NCI-H69 (cell line): ENCODE data around the gene SCPEP1.

ENCODE experiments used
- DNase-seq: peaks from one replicate; lab custom pipeline; 2025; lab: John Stamatoyannopoulos, UW

Gene SCPEP1

DNA sequence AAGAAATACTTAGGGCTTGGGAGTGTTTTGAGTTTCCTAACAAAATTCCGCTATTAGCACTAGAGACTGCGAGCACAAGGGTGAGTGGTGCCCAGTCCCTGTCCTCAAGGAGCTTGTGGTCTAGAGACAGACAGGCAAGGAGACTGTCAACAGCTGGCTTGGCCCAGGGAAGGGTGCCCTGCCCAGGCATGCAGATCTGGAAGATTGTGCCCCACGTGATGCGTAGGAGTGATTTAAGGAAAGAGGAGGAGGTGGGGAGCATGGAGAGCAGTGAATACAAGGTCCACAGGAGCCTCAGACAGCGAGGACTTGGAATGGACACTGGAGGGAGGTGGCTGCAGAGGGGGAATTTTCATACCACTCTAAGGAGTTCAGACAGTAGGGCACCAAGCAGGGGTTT is 25.0 kb downstream of the SCPEP1 start:
- no peak for DNase-seq

DNA sequence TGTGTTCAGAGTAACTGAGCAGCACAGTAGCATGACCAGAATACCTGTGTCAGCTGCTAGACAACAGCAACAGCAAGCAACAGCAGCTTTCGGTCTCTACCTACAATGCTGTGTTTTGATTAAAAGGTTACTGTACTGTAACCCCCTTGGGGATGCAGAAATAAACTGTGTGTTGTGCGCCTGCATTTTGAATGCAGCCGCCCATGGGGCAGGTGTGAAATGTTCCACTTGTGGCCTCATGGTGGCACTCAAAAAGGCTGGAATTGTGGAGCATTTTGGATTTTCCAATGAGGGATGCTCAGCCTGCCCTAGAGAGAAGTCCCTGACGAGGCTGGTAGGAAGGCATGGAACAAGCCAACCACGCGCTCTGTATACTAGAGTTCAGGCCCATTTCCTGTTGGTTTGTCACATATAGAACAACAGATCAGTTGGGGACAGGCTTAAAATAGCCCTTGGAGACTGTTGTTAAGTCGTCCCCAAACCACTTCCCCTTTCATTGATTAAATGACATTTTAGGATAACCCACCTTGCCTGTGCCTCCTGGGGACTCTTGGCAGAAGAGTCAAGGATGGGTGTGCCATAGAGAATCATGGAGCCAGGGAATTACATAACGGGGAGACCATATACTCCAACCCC is 27.1 kb downstream of the SCPEP1 start:
- DNase-seq, result peak; percentile 41

DNA sequence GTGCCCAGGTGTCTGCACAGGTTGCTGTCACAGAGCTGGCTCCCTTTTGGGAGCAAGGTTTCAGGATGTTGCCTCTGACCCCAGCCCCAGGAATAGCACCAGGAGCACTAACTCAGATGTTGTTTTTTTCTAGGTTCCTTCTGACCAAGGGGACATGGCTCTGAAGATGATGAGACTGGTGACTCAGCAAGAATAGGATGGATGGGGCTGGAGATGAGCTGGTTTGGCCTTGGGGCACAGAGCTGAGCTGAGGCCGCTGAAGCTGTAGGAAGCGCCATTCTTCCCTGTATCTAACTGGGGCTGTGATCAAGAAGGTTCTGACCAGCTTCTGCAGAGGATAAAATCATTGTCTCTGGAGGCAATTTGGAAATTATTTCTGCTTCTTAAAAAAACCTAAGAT is 28.1 kb downstream of the SCPEP1 start:
- DNase-seq, result no peak

DNA sequence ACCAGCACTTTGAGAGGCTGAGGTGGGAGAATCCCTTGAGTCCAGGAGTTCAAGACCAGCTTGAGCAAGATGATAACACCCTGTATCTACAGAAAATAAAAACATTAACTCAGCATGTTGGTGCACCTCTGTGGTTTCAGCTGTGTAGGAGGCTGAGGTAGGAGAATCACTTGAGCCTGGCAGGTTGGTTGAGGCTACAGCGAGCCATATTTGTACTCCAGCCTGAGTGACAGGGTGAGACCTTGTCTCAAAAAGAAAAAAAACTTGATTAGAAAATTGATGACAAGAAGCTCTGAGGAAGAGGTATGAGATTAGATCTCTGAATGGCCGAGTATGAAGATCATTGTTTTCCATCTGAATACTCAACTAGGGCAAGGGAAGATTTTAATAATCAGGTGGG is 31.0 kb downstream of the SCPEP1 start:
- DNase-seq, result no peak

DNA sequence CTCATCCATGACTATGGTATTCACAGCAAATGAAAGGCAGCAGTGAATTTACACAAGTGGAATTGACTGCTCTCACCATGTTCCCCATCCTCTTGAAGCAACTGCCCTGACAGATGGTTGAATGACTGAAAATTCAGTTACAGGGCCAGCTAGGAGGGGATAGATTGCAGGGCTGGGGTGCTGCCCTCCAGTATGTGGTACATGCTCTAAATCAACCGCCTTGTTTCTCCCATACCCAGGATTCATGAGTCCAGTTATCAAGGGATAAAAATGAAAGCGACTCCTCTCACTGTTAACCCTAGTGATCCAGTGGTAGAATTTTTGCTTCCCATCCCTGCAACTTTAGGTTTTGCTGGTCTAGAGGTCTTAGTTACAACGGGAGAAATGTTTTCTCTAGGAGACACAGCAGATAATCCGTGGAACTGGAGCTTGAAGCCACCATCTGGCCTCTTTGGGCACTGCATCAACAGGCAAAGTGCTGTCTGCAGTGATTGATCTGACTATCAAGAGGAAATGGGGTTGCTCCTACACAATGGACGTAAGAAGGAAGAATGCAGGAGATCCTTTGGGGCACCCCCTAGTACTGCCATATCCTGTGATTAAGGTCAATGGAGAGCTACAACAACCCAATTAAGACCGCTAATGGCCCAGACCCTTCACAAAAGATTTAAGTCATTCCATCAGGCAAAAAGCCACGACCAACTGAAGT is 32.0 kb downstream of the SCPEP1 start:
- peak; percentile 84 for DNase-seq

DNA sequence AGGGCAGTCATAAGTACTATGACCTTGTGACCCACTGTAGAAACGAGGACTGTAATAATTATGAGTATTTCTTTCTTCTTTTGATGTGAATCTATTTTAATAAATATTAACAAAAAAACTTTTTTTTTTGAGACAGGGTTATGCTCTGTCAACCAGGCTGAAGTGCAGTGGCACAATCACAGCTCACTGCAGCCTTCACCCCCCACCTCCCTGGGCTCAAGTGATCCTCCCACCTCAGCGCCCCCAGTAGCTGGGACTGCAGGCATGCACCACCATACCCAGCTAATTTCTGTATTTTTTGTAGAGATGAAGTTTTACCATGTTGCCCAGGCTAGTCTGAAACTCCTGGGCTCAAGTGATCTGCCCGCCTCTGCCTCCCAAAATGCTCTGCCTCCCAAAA is 32.6 kb downstream of the SCPEP1 start:
- no peak for DNase-seq

DNA sequence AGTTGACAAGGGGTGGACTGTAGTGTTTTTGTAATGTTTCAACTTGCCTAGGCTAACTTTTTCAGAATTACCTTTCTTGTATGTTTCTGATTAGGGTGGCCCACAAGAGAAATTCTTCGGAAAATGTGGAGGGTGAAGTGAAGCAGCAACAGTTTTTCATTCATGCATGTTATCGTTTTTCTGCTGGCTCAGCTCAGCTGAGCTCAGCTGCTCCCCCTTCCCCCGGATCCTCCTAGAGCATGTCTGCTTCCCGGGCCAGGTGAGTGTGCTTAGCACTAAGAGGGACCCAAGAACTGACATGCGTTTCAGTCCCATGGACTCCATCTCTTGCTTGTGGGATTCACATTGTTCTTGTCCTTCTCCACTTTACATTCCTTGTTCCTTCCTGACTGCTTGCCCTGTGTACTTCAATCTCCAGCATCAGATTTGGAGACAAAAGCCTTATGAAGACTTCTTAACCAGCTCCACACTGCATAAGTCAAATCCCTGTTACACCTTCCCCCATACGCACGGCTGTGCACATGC is 33.6 kb downstream of the SCPEP1 start:
- DNase-seq, result peak; percentile 16

DNA sequence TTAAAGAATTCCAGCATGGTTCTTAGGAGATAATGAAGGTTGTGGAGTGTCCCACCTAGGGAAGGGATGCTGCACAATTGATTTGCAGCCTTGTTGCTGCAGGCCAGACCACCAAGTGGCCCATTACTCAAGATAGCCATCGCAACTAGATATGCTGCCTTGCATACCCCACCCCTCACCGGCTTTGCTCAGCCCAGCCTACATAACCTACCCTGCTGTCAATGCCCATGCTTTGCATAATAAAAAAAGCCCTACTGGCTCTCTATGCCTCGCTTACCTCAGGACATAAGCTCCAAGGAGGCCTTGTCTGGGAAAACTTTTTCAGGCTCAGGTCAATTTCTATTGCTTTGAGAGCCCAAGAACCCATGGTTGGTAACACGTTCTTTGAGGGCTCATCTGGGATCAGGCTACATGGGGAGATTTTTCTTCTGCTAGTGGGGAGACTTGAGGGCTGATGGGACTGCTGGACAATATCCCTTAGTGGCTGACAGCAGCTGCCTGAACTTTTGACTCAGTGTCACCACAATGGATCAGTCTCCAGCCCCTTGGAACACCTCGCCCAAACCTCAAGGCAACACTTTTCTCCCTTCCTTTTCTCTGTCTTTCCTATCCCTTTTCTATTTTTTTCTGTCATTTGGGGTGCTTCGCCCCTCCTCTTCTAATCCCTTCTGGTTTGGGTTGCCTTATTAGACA is 38.3 kb downstream of the SCPEP1 start:
- DNase-seq, result no peak

DNA sequence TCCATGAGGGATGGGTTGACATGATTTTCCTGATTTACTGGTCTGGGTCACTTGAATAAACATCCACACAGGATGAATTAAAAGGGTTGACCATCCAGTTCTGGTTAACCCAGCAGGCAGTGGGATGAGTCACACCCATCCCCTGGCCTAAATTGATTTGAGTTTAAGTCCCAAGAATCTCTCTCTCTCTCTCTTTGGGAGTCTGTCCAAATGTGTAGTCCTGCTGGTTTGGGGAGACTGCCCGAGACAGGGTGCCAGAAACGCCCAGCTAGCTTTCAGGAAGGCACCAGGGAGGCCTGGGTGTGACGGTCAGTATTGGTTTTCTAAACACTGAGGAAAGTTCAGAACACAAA is 38.8 kb downstream of the SCPEP1 start:
- DNase-seq, result no peak

DNA sequence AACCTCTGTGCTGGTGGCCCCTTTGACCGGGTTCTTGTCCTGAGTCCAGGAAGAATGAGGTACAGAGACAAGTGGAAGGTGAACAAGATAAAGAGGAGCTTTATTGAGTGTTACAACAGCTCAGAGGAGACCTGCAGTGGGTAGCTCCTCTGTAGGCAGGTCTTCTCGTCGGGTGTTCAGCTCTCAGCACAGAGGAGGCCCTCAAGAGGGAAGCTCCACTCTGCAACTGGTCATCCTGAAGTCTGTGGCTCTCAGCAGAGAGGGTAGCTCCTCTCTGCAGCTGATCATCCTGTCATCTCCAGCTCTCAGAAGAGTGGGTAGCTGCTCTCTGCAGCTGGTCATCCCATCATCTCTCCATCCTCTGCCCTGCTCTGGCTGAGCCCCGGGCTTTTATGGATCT is 39.7 kb downstream of the SCPEP1 start:
- DNase-seq, result no peak

DNA sequence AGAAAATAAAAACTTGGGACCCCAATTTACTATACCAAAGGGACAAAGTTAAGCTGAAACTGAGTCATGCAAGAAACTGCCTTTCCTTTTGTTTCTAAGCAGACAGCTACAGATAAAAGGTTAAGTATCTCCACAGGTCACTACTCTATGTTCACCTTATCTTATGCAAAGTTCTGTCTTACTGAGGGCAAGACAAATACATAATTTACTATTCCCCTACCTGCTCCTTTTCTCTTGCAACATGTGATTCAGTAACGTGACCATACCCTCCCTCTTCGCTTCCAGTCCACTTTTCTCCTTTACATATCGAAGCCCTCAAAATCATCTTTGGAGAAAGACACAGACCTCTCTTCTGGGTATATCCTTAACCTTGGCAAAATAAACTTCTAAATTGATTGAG is 42.3 kb downstream of the SCPEP1 start:
- DNase-seq, result no peak

DNA sequence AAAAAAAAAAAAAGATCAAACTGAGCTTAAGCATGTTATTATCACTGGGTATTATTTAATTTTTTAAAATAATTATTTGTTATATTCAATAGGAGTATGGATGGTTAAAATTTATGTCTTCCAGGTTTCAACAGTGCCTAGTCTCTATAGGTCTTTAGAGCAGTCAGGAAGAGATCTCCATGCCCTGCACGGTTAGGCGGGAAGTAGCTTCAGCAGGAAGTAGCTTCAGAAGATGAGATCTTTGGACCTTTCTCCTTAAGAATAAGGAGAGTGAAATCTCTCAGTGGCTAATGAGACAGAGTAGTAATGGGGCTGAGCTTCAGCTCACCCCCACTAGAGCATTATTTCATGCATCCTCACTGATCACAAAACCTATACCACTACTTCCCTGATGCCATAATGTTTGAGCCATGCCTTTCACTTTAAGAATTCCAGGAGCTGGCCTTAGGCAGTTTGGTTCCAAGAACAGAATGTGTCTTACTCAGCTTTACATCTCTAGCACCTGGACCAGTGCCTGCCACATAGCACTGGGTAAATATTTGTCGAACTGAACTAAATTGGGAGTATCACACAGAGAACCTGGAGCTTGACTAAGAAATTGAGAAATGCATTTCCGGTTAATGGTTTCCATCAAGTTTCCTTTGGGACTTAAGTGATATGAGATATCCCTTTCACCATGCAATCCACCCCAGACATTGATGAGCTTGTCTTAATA is 43.5 kb downstream of the SCPEP1 start:
- DNase-seq, result peak; percentile 87

DNA sequence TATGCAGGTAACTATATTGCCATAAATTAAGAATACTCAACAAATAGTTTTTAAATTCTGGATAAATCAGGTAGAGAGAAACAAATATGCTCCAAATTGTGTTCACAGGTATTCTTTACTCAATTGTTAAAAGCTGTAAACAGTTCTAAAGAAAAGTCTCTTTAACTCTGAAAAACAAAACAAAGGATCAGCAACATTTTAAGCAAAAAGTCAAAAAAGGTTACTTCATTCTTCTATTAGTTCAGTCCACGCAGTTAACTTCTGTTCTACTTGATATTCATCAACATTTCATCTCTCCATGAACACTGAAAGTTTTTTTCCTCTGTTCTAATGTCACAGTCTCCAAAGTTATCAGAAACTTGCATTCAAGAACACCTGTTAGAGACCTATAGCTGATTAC is 47.9 kb downstream of the SCPEP1 start:
- DNase-seq, result no peak

DNA sequence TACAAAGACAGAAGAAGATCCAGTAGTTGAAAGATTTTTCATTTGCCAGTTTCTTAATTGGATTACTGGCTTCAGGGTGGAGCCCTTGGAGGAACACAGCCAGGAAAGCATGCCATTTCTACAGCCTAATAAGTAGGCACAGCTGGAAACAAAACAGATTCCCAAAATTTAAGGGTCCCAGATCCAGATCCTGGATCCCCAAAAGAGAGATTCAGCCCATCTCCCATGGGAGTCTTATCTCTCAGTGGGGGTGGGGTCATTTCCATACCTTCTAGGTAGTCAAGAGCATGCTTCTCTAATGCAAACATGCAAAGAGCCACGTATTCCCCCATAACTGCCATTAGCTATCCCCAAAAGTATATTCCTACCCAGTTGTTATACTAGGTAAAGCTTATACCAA is 49.9 kb downstream of the SCPEP1 start:
- DNase-seq, result no peak

DNA sequence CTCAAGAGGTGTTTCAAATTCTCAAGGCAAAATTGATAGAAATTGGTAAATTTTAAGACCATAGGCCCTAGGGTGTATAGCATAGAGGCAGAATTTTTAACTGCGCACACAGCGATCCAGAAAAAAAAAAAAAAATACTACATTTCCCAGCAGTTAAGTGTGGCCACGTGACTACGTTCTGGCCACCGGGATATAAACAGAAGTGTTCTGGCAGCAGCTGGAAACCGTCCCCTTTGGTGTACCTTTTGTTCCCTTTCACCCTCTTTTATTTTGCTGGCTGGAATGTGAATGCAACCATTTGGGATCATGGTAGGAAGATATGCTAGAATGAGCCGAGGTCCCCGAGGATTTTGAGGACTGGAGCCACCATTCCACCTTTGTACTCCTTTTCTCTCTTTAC is 54.4 kb downstream of the SCPEP1 start:
- no peak for DNase-seq

DNA sequence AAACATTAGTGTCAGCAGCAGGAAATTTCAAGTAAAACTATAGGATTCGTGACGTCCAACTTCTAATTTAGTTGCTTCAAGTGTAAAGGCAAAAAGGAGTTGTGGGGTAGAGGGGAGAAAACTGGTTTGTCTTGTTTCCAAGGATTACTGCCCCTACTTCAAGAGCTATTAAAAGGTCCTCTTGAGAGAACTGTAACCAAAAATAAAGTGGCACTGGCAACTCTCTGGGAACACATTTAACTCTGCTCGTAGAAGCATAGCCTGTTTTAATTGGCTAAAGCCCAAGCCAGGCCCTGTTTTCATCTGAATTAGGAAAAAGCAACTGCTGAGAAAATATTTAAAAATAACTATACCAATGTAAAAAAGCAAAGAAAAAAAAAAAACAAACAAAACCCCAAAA is 55.4 kb downstream of the SCPEP1 start:
- DNase-seq, result no peak

DNA sequence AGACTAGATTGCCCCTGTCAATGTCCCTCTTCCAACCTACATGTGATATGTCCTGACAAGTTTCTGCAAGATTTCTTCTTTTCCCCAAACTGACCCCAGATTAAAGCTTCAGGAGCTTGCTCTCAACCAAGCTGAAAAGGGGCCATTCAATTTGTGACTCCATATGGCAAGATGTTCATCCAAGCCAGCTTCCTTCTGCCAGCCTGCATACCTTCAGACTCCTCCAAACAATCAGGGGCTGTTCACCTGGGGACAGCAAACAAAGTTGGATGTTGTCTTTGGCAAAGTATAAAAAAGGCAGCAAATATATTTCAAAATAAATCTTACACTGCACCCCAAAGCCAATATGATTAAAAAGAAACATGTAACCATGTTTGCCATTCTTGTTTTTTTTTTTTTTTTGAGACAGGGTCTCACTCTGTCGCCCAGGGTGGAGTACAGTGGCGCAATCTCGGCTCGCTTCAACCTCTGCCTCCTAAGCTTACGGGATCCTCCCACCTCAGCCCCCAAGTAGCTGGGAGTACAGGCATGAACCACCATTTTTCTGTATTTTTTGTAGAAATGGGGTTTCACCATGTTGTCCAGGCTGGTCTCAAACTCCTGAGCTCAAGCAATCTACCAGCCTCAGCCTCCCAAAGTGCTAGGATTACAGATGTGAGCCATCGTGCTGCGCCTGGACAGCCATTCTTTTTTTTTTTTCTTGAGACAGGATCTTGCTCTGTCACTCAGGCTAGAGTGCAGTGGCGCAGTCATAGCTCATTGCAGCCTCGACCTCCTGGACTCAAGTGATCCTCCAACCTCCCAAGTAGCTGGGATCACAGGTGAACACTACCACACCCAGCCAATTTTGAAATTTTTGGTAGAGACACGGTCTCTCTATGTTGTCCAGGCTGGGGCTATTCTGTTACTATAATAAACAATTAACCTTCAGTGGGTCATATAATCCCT is 57.1 kb downstream of the SCPEP1 start:
- DNase-seq, result no peak

DNA sequence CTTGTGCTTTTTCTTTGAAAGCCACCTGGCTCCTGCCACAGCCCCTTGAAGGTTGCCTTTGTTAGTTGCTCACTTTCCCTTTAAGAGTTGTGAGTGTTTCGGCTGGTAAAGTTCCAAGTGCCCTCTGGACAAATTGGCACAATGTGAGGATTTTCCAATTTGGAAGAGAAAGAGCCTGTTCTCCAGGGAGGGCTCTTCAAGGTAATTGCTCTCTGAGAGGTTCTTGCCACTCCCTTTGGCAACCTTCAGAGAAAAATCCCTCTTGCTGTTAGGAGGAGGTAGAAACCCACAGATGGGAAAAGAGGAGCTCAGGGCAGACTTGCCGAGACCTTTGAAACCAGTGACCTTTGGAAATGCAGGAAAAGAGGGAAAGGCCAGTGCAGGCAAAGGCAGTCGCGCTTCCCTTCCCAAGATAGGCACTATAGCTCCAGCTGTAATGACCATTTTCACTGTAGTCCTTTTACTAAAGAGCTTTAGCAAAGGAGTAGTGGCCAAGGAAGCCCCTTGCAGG is 58.1 kb downstream of the SCPEP1 start:
- DNase-seq, result peak; percentile 94

DNA sequence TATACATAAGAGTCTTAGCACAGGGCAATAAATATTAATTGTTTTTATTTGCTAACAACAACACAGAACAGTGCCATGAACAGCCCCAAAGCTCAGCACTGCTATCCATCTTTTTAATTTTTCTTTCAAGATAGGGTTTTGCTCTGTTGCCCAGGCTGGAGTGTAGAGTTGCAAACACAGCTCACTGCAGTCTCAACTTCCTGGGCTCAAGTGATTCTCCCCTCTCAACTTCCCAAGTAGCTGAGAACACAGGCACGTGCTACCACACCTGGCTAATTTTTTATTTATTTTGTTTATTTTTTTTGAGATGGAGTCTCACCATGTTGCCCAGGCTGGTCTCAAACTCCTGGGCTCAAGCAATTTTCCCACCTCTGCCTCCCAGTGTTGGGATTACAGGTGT is 59.5 kb downstream of the SCPEP1 start:
- DNase-seq, result no peak

DNA sequence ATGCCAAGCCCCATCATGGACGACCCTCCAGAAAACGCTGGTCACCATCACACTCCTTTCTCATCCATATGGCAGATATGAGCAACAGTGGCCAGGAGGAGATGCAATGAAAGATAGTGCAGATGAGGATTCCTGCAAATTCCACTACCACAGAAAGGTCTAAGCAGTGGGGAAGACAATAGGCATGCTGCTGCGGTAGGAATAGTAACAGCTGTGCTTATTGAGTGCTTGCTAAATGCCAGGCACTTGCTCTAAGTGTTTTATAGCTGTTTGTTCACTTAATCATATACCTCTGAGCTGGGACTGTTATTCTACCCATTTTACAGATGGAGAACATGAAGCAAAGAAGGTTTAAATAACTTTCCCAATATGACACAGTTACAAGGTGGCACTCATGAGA is 60.6 kb downstream of the SCPEP1 start:
- peak; percentile 23 for DNase-seq

DNA sequence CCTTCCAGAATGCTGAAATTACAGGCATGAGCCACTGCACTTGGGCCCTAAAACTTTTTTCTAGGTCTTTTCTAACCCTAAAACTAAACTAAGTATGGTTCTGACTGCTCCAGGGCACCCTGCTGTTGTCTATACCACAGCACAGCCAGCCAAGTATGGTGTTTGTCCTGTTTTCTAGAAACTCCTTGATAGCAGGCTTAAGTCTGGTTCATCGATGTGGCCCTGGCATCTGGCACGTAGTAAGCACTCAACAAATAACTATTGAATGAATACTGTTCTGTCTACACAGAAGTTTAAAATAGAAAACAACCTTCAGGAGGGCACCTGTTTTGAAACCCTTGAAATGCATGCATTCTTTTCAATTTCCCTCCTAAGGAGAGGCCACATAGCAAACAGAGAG is 62.6 kb downstream of the SCPEP1 start:
- no peak for DNase-seq
